K562 (cell line): ENCODE data around the gene AHCYL1. TPM values are rescaled to one million over a fixed set of nuclear protein-coding genes. Genes with fewer than 3 reads are reported as not detected.

Experiments used
- ATAC-seq: fragments of 200-7000 bp; cut with Tn5 transposase; 3 replicates; pipeline ENCODE4 v1.9.1; 2020; ENCODE audit warnings: moderate library complexity
- BruUV-seq: library from RNA; stranded (reverse); fragments of 400-500 nt; replicated peaks from 2 replicates; lab custom pipeline; 2021; lab: Mats Ljungman, UMichigan
- CTCF ChIA-PET: fragments of 300-600 bp; formaldehyde crosslinking; extraction: SDS; loops from one replicate; lab custom pipeline; 2021; ENCODE audit warnings: low intra/inter-chr PET ratio; lab: Yijun Ruan, JAX
- POLR2A ChIA-PET: fragments of 300-600, 350-650 bp; sonication (Branson Sonifier 250); formaldehyde crosslinking; extraction: SDS; loops from one replicate; lab custom pipeline; 2021; ENCODE audit warnings: antibody characterized with exemption, inconsistent platforms; lab: Yijun Ruan, JAX
- DNase-seq, 4 experiments: peaks; one replicate each; pipeline versions ENCODE4 v3.0.0 to v3.0.0-alpha.2; 2011 to 2018; ENCODE audit warnings: low spot score in 3 of 4, mixed read lengths in 3 of 4; ENCODE audit errors: extremely low read depth in 1 of 4
- FAIRE-seq: peaks from 2 replicates; lab custom pipeline; 2011; peaks lifted over from hg19 to GRCh38; lab: Jason Lieb, UNC
- H2AFZ ChIP-seq: 2 replicates; pipeline ENCODE4 v1.6.0; 2011; ENCODE audit warnings: low read depth, low read length, control low read depth, inconsistent platforms
- H3K27ac ChIP-seq: fragments of 200-600 bp; 3 replicates; pipeline ENCODE4 v1.8.0; 2011; ENCODE audit warnings: low read depth, mild to moderate bottlenecking, control low read depth, inconsistent platforms, low read length, moderate library complexity, mixed read lengths; ENCODE audit errors: extremely low read depth
- H3K27me3 ChIP-seq, 2 experiments: fragments of 300-600 bp in 1 of 2; 2 replicates in 1 of 2; 3 replicates in 1 of 2; pipeline versions ENCODE4 v1.6.0 to v1.8.0; 2011; ENCODE audit warnings: inconsistent platforms in 2 of 2, low read length in 2 of 2, mild to moderate bottlenecking in 1 of 2, mixed read lengths in 1 of 2, moderate library complexity in 1 of 2; ENCODE audit not compliant: control insufficient read depth in 2 of 2, insufficient read depth in 2 of 2
- H3K36me3 ChIP-seq: fragments of 300-600 bp; 3 replicates; pipeline ENCODE4 v1.8.0; 2011; ENCODE audit warnings: mild to moderate bottlenecking, low read length, inconsistent platforms; ENCODE audit not compliant: control insufficient read depth, insufficient read depth
- H3K4me1 ChIP-seq, 2 experiments: fragments of 200-600 bp in 1 of 2; replicated peaks in 1 of 2; 2 replicates in 1 of 2; 3 replicates in 1 of 2; pipeline versions ENCODE4 v1.5.1 to v1.8.0; 2011; ENCODE audit warnings: inconsistent platforms in 2 of 2, low read length in 2 of 2, mild to moderate bottlenecking in 1 of 2, mixed read lengths in 1 of 2, moderate library complexity in 1 of 2; ENCODE audit not compliant: control insufficient read depth in 2 of 2, insufficient read depth in 2 of 2
- H3K4me2 ChIP-seq: 2 replicates; pipeline ENCODE4 v1.6.1; 2011; ENCODE audit warnings: low read length, control low read depth, inconsistent platforms, mixed read lengths; ENCODE audit not compliant: insufficient read depth
- H3K4me3 ChIP-seq: fragments of 200-600 bp; sonication (generic), shearing (Covaris generic); 2 replicates; pipeline ENCODE4 v1.5.1; 2016; ENCODE audit warnings: control low read depth, inconsistent platforms
- H3K79me2 ChIP-seq: fragments of 200-600 bp; 3 replicates; pipeline ENCODE4 v1.8.0; 2011; ENCODE audit warnings: low read length, inconsistent platforms; ENCODE audit not compliant: control insufficient read depth, insufficient read depth
- H3K9ac ChIP-seq, 2 experiments: 2 replicates each; pipeline versions ENCODE4 v1.6.0 to v1.6.1; 2011; ENCODE audit warnings: low read depth in 2 of 2, low read length in 2 of 2, control low read depth in 1 of 2, inconsistent platforms in 1 of 2, mild to moderate bottlenecking in 1 of 2, mixed read lengths in 1 of 2; ENCODE audit not compliant: insufficient read depth in 1 of 2
- H3K9me1 ChIP-seq: one replicate; pipeline ENCODE4 v1.6.0; 2011; ENCODE audit warnings: inconsistent platforms, mild to moderate bottlenecking, low read length, moderate library complexity; ENCODE audit not compliant: control insufficient read depth, insufficient read depth
- H3K9me3 ChIP-seq: replicated peaks from 2 replicates; pipeline ENCODE4 v1.5.1; 2011; ENCODE audit warnings: low read depth, low read length, inconsistent platforms; ENCODE audit not compliant: control insufficient read depth, insufficient read depth
- H4K20me1 ChIP-seq: replicated peaks from 2 replicates; pipeline ENCODE4 v1.6.1; 2011; ENCODE audit warnings: low read length, inconsistent platforms, mixed read lengths; ENCODE audit not compliant: control insufficient read depth, insufficient read depth
- LEF1 ChIP-seq: fragments of 450-650 bp; IDR thresholded peaks from 2 replicates; pipeline ENCODE4 v1.6.1; 2016; ENCODE audit warnings: mild to moderate bottlenecking
- MECOM ChIP-seq: fragments of 250-450 bp; sonication (Bioruptor Pico); IDR thresholded peaks from 2 replicates; pipeline ENCODE4 v1.8.0; 2022; ENCODE audit warnings: inconsistent platforms
- MEIS2 ChIP-seq: fragments of 450-650 bp; IDR thresholded peaks from 2 replicates; pipeline ENCODE4 v1.6.1; 2014; ENCODE audit warnings: mild to moderate bottlenecking; ENCODE audit not compliant: partially characterized antibody
- NBN ChIP-seq: fragments of 450-650 bp; IDR thresholded peaks from 2 replicates; pipeline ENCODE4 v1.6.1; 2016; ENCODE audit warnings: low read depth, mild to moderate bottlenecking
- POLR2H ChIP-seq: IDR thresholded peaks from 2 replicates; pipeline ENCODE4 v1.6.1; 2016; ENCODE audit warnings: missing genetic modification characterization, low read depth, mild to moderate bottlenecking, control low read depth, missing compliant biosample characterization, moderate library complexity
- PTTG1 ChIP-seq: fragments of 450-650 bp; IDR thresholded peaks from 2 replicates; pipeline ENCODE4 v1.6.1; 2016; ENCODE audit warnings: low read depth, mild to moderate bottlenecking, missing genetic modification characterization, missing compliant biosample characterization
- ZNF232 ChIP-seq: sonication (generic); formaldehyde crosslinking; IDR thresholded peaks from 2 replicates; pipeline ENCODE4 v1.8.0; 2022; ENCODE audit warnings: mild to moderate bottlenecking, missing genetic modification reagents
- WGBS: fragments of 100-300 bp; shearing (Covaris generic); methylation state at CpG from one replicate; pipeline ENCODE4 v1.1.6; 2016; ENCODE audit warnings: low coverage, mixed read lengths; ENCODE audit not compliant: insufficient coverage; ENCODE audit errors: missing lambda C conversion rate; 5-methylcytosine and 5-hydroxymethylcytosine counted together
- in situ Hi-C: fragments of 300-500 bp; cut with MboI; formaldehyde crosslinking; loops from 4 replicates; pipeline ENCODE4 v1.15.0; 2018; ENCODE audit warnings: inconsistent platforms, mixed read lengths
- intact Hi-C: fragments of 100-400 bp; cut with micrococcal nuclease; formaldehyde crosslinking; loops from 2 replicates; pipeline ENCODE4 v1.14.2; 2022
- polyA plus RNA-seq, 8 experiments: library from polyadenylated mRNA; depleted of rRNA in 4 of 8; stranded (reverse) in 5 of 8; unstranded in 3 of 8; fragments of >200 nt; fragmentation: Nextera tagmentation in 2 of 8; fragmentation: Illumina TruSeq in 1 of 8; extraction: Ambion mirVana in 2 of 8; extraction: Trizol in 1 of 8; gene quantifications; 2 replicates each; pipeline versions ENCODE4 v1.2.1 to v1.2.3, GENCODE V29; 2011 to 2014; ENCODE audit warnings: inconsistent platforms in 1 of 8, missing spikeins in 1 of 8
- total RNA-seq, 7 experiments: library from RNA; depleted of rRNA in 6 of 7; stranded (reverse); fragments of >200 nt in 6 of 7; fragmentation: Illumina TruSeq in 2 of 7; extraction: Trizol in 2 of 7; gene quantifications; 2 replicates each; pipeline versions ENCODE4 v1.2.1 to v1.2.3, GENCODE V29; 2011 to 2021; ENCODE audit warnings: low replicate concordance in 1 of 7
- TF ChIP-seq, protein P1 (sequence below): sonication (generic); formaldehyde crosslinking; IDR thresholded peaks from 2 replicates; pipeline ENCODE4 v1.8.0; 2023; ENCODE audit warnings: mild to moderate bottlenecking, missing genetic modification reagents
- TF ChIP-seq, protein P2 (sequence below): fragments of 450-650 bp; IDR thresholded peaks from 2 replicates; pipeline ENCODE4 v1.6.1; 2016; ENCODE audit warnings: borderline replicate concordance
- TF ChIP-seq, protein P3 (sequence below), 2 experiments: fragments of 450-650 bp; IDR thresholded peaks; 2 replicates each; pipeline ENCODE4 v1.6.1; 2016; ENCODE audit warnings: mild to moderate bottlenecking in 2 of 2, borderline replicate concordance in 1 of 2, low read depth in 1 of 2, moderate library complexity in 1 of 2

AHCYL1 gene
- total and polyA plus RNA-seq, 9 of the 15 experiments (the other 6 are each of a cell fraction or from before 2014, with no cell fraction given), result 27.3 to 118 (median 44.5) TPM

DNA sequence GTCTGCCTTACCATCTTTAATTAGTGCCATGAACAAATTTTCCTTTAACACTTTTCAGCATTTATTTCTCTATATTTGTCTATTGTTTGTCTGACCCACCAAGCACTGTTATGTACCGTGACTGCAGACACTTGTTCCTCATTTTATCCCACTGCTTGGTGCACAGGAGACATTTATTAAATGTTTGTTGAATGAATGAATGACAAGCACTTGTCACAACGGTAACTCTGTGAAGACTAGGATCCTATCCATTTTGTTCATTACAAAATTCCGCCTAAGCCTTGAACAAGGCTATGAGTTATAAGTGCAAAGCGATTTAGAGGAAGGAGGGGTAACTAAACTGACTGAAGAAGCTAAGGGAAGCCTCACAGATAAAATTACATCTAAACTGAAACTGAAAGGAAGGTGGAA is 49.5 kb downstream of the AHCYL1 start:
- in situ Hi-C loops, result no loop called here
- intact Hi-C loops, result loop anchor here (5.0 kb wide), 1 partner anchor 303 kb away; the partner anchor contains the start of gene RBM15
- no peak for TF ChIP-seq ZNF232
- no peak for TF ChIP-seq POLR2H (tag)
- TF ChIP-seq PTTG1, result no peak
- TF ChIP-seq NBN, result peak; percentile 64; the same call in 1 of the 2 replicates
- TF ChIP-seq, protein P1, sequence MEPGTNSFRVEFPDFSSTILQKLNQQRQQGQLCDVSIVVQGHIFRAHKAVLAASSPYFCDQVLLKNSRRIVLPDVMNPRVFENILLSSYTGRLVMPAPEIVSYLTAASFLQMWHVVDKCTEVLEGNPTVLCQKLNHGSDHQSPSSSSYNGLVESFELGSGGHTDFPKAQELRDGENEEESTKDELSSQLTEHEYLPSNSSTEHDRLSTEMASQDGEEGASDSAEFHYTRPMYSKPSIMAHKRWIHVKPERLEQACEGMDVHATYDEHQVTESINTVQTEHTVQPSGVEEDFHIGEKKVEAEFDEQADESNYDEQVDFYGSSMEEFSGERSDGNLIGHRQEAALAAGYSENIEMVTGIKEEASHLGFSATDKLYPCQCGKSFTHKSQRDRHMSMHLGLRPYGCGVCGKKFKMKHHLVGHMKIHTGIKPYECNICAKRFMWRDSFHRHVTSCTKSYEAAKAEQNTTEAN (CRISPR knock-in tag), result no peak
- TF ChIP-seq, protein P2, sequence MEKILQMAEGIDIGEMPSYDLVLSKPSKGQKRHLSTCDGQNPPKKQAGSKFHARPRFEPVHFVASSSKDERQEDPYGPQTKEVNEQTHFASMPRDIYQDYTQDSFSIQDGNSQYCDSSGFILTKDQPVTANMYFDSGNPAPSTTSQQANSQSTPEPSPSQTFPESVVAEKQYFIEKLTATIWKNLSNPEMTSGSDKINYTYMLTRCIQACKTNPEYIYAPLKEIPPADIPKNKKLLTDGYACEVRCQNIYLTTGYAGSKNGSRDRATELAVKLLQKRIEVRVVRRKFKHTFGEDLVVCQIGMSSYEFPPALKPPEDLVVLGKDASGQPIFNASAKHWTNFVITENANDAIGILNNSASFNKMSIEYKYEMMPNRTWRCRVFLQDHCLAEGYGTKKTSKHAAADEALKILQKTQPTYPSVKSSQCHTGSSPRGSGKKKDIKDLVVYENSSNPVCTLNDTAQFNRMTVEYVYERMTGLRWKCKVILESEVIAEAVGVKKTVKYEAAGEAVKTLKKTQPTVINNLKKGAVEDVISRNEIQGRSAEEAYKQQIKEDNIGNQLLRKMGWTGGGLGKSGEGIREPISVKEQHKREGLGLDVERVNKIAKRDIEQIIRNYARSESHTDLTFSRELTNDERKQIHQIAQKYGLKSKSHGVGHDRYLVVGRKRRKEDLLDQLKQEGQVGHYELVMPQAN, result peak; percentile 49; the same call in 1 of the 2 replicates
- TF ChIP-seq MECOM (CRISPR knock-in tag), result peak; percentile 66; the same call in 1 of the 2 replicates
- TF ChIP-seq MEIS2, result peak; percentile 8
- TF ChIP-seq, protein P3, sequence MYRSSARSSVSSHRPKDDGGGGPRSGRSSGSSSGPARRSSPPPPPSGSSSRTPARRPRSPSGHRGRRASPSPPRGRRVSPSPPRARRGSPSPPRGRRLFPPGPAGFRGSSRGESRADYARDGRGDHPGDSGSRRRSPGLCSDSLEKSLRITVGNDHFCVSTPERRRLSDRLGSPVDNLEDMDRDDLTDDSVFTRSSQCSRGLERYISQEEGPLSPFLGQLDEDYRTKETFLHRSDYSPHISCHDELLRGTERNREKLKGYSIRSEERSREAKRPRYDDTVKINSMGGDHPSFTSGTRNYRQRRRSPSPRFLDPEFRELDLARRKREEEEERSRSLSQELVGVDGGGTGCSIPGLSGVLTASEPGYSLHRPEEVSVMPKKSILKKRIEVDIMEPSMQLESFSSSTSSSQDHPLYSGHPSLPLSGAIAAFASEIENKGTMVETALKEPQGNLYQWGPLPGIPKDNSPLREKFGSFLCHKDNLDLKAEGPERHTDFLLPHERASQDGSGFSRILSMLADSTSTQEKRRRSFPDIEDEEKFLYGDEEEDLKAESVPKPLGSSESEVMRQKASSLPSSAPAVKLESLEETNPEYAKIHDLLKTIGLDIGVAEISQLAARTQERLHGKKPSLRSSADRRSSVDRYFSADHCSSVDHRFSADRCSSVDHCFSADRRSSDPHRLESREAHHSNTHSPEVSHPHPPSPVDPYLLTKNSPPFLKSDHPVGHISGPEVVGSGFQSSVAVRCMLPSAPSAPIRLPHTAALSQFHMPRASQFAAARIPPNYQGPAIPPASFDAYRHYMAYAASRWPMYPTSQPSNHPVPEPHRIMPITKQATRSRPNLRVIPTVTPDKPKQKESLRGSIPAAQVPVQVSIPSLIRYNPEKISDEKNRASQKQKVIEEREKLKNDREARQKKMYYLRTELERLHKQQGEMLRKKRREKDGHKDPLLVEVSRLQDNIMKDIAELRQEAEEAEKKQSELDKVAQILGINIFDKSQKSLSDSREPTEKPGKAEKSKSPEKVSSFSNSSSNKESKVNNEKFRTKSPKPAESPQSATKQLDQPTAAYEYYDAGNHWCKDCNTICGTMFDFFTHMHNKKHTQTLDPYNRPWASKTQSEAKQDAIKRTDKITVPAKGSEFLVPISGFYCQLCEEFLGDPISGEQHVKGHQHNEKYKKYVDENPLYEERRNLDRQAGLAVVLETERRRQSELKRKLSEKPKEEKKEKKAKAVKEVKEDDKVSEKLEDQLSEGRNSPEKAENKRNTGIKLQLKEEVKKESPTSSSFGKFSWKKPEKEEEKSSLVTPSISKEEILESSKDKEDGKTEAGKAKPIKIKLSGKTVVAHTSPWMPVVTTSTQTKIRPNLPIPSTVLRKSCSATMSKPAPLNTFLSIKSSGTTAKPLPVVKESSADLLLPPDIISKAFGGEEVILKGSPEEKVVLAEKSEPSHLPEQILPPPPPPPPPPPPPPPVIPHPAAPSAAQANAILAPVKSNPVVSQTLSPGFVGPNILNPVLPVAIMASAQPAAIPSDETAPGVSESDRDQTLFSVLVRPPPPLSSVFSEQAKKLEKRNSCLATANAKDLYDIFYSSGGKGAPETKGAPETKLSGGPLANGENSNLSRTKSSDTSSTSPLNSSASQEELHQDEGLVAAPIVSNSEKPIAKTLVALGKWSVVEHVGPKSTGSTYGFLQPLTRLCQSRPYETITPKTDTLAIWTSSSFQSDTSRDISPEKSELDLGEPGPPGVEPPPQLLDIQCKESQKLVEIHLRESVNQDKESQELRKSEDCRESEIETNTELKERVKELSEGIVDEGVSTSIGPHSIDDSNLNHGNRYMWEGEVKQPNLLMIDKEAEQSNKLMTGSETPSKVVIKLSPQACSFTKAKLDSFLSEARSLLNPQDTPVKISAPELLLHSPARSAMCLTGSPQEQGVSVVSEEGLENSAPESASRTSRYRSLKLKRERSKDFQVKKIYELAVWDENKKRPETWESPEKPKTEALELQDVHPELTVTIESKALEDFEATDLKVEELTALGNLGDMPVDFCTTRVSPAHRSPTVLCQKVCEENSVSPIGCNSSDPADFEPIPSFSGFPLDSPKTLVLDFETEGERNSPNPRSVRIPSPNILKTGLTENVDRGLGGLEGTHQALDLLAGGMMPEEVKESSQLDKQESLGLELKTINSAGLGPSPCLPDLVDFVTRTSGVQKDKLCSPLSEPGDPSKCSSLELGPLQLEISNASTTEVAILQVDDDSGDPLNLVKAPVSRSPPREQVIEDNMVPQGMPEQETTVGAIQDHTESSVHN (IDR thresholded peaks at IDR 0.05; ENCODE audit: borderline replicate concordance in 1 of 2, low read depth in 1 of 2), result peak in 1 of 2 experiments; percentile 81; a peak in 2 of 4 replicates
- peak; percentile 37; the same call in 1 of the 2 replicates for TF ChIP-seq LEF1

More for the DNA sequence above, 49.5 kb downstream of the AHCYL1 start:
- H3K4me3 ChIP-seq, result peak overlapping the region; percentile 95
- H2AFZ ChIP-seq, result peak overlapping the region; percentile 92
- peak overlapping the region; percentile 88 for H3K27ac ChIP-seq
- 1% methylated on average over 4 of the region's 4 CpGs for WGBS
- peaks cover 16 to 40% of the 10 kb centered on the region in 2 experiments for H3K4me1 ChIP-seq
- DNase-seq (no peak), ATAC-seq (no peak), FAIRE-seq (no peak)
- peaks cover 25% of the 10 kb centered on the region for H3K36me3 ChIP-seq
- no peaks in the 10 kb centered on the region for H3K9me1 ChIP-seq
- peak overlapping the region in 1 of 2 experiments; percentile 92; a peak in 2 of 4 replicates for H3K9ac ChIP-seq
- H3K4me2 ChIP-seq, result peak overlapping the region; percentile 100
- no peaks in the 10 kb centered on the region for H3K9me3 ChIP-seq
- TSS peak; percentile 87 for BruUV-seq
- H3K27me3 ChIP-seq, result no peaks in the 10 kb centered on the region
- H4K20me1 ChIP-seq, result peaks cover 5% of the 10 kb centered on the region; the same call in 1 of the 2 replicates
- H3K79me2 ChIP-seq, result peaks cover 30% of the 10 kb centered on the region
- ChIA-PET CTCF (no interaction called here), POLR2A (interaction anchor here (0.7 to 14.6 kb wide), 18 partner anchors 9 to 501 kb away, joined by 3 to 200 read pairs (median 5); partner anchors contain the start of gene AHCYL1)
